HG03039 (cell line): ENCODE measurements around the gene WRAP73.
"Not testable (repeated sequence)": the region's sequence is repeated elsewhere in the genome, so short reads cannot be mapped to it uniquely, and the experiment has no call there.

Experiments
- ATAC-seq: cut with Tn5 transposase; IDR thresholded peaks from one replicate; pipeline ENCODE4 v1.9.1; 2021; ENCODE audit warnings: mild to moderate bottlenecking, moderate library complexity; ENCODE audit not compliant: unreplicated experiment

Gene WRAP73

GRCh38 chr1:3631320-3632260 is 18.3 kb downstream of the WRAP73 start:
- no peak for ATAC-seq

GRCh38 chr1:3630914-3631313 is 19.0 kb downstream of the WRAP73 start:
- ATAC-seq: no peak

DNA sequence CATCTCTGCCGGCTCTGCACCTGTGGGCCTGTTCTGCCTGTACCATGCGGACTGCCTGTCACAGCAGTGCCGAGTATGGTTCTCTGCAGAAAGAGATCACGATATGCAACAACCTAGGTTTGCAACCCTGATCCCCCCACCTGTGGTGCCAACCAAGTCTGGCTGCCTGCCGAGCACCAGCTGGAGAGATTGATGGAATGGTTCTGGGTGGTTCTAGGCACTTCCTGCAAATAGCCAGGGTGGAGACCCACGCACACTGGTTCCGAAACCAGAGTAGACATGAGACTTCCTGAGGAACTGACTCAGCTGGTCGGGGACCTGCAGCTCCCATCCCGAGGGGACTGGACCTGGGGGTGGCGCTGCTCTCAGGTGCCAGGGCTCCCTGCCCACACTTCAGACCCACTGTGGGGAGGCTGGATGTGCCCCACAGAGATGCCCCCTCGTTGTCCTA is 19.7 kb downstream of the WRAP73 start:
- ATAC-seq: no peak

GRCh38 chr1:3629561-3630160 is 20.2 kb downstream of the WRAP73 start:
- ATAC-seq: no peak

GRCh38 chr1:3628445-3628844 is 21.5 kb downstream of the WRAP73 start:
- ATAC-seq: no peak

- no peak for ATAC-seq
Measured at GRCh38 chr1:3627515-3628253, 22.2 kb downstream of the WRAP73 start.

- ATAC-seq: no peak
Measured at GRCh38 chr1:3626025-3626424, 23.9 kb downstream of the WRAP73 start.

GRCh38 chr1:3625151-3625907 is 24.6 kb downstream of the WRAP73 start:
- peak; percentile 4 for ATAC-seq

GRCh38 chr1:3624200-3625136 is 25.4 kb downstream of the WRAP73 start, which contains the start of gene TPRG1L:
TSS of gene TPRG1L (plus strand) at chr1:3625015. CDS start at chr1:3625073, 58 bp downstream.
- ATAC-seq: peak; percentile 93

- no peak for ATAC-seq
Measured at GRCh38 chr1:3623441-3624199, 26.3 kb downstream of the WRAP73 start.

- ATAC-seq: not testable (repeated sequence)
Measured at GRCh38 chr1:3622102-3622501, 27.8 kb downstream of the WRAP73 start.

GRCh38 chr1:3621151-3621671 is 28.7 kb downstream of the WRAP73 start:
- ATAC-seq: not testable (repeated sequence)

DNA sequence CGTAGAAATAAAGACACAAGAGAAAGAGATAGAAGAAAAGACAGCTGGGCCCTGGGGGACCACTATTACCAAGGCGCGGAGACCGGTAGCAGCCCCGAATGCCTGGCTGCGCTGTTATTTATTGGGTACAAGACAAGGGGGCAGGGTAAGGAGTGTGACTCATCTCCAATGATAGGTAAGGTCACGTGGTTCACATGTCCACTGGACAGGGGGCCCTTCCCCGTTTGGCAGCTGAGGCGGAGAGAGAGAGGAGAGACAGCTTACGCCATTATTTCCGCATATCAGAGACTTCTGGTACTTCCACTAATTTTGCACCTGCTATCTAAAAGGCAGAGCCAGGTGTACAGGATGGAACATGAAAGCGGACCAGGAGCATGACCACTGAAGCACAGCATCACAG is 29.2 kb downstream of the WRAP73 start:
- ATAC-seq: no peak

DNA sequence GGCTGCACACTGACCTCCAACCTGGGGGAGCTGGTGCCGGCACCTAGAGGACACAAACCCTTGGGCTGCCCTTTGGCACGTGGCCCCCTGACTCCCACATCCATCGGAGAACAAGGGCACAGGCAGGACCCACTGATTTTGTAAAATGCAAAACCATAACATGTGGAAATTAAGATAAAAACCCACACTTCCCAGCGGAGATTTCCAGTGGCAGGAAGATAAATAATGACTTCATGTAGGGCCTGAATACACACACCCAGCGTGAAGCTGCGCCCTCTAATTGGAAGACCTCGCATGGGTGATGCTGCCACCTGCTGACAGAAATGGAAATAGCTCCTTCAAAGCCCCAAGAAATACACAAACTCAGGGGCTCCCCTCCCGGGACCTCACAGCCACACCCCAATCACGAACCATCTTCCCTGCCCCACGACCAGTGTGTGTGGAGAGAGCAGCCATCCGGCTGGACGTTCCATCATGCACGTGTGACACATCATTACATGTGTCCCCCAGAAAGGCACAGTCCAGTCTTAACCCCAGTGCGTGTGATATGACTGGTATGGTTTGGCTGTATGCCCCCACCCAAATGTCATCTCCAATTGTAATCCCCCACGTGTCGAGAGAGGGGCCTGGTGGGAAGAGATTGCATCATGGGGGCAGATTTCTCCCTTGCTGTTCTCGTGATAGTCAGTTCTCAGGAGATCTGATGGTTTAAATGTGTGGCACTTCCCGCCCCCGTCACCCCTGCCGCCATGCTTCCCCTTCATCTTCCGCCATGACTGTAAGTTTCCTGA is 30.8 kb downstream of the WRAP73 start:
- no peak for ATAC-seq

DNA sequence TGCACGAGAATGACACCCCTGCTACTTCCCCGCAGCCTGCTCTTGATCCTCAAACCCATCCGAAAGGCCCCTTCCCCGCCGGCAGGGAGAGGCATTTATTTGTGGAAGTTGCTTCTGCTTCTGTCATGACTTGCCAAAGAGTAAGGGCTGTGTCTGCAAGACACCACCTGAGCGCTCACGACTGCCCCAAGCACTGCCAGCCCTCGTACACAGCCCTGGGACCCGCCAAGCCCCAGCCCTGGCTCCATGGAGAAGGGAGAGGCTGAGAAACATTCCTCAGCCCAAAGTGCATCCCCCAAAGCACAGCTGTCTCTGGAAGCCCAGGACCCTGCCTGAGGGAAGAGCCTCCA is 31.4 kb downstream of the WRAP73 start:
- ATAC-seq: no peak

GRCh38 chr1:3617806-3618345 is 32.0 kb downstream of the WRAP73 start:
- no peak for ATAC-seq

DNA sequence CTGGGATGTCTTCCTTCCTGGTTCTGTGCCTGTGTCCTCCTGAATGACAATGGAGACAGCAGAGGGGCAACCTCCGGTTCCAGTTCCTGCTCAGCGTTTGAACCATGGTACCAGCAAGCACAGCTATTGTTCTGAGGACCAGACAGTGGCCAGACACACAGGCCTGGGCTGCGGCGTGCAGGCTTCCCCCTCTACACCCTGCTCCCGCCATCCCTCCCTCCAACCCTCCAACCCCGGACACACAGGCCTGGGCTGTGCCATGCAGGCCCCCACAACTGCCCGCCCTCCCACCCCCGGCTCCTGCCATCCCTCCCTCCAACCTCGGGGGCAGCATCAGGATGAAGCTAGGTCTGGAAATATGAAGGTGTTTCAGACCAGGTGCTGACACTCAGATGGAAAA is 33.0 kb downstream of the WRAP73 start:
- ATAC-seq: no peak
